GM21529 (cell line): ENCODE results near the gene P2RX5.

Source experiments
- ATAC-seq: cut with Tn5 transposase; IDR thresholded peaks from one replicate; pipeline ENCODE4 v1.9.1; 2021; ENCODE audit not compliant: unreplicated experiment

P2RX5 gene

GRCh38 chr17:3682033-3682432 is 13.9 kb downstream of the P2RX5 start:
- no peak for ATAC-seq

DNA sequence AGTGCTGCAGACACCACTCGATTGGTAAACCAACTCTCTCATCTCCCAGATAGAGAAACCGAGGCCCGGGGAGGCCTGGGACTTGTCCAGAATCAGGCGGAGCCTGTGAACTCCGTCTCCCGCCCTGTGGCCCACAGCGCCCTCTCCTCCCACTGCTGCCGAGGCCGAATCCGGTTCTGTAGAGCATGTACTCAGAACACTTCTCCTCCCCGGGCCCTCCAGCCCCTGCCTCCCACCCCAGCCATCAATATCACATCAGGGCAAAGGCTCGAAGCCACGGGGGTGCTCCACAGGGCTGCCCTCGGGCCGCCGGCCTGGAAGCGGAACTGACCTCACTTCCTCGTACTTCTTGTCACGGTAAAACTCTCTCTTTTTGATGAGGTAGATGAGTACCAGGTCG is 14.4 kb downstream of the P2RX5 start:
- no peak for ATAC-seq

DNA sequence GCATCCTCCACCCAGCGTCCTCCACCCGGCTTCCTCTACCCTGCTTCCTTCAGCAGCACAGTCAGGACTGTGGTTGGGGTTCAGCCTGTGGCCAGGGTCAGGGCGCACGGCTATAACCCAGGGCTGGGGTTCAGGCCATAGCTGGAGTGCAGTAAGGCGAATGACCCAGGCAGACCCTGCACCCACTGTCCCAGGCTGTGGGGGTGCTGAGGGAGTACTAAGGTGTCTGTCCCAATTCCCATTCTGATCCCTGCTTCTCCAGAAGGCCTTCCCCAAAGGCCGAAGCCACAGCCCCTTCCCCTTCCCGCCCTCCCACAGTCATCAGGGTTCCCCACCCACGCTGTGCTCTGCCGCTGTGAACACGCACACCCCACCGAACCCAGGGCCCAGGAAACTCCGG is 14.9 kb downstream of the P2RX5 start:
- ATAC-seq, result no peak

DNA sequence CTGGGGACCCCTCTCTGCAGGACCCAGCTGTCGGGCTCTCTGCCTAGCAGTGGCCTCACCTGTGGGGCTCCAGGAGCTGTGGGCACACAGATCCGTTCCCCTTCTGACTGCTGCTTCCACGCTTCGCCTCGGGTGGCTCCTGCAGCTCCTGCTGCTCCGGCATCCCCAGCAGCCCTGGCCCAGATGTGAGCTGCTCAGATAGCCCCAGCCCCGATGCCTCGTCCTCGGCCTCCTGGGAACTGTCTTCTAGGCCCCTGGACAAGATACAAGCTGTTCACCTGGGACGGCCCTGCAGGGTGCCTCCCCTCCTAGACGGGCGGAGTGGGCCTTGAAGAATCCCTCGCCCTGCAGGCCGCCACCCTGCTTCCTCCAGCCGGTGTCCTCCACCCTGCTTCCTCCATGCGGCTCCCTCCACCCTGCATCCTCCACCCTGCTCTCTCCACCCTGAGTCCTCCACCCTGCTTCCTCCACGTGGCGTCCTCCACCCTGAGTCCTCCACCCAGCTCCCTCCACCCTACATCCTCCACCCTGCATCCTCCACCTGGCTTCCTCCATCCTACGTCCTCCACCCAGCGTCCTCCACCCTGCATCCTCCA is 16.3 kb downstream of the P2RX5 start:
- ATAC-seq, result no peak

GRCh38 chr17:3678821-3679530 is 17.0 kb downstream of the P2RX5 start:
- no peak for ATAC-seq

- no peak for ATAC-seq
These were observed 17.7 kb downstream of the P2RX5 start for GRCh38 chr17:3678095-3678820.

GRCh38 chr17:3675886-3676285 is 20.1 kb downstream of the P2RX5 start:
- no peak for ATAC-seq

- ATAC-seq, result no peak
These were observed 23.4 kb downstream of the P2RX5 start for GRCh38 chr17:3672571-3672970.

DNA sequence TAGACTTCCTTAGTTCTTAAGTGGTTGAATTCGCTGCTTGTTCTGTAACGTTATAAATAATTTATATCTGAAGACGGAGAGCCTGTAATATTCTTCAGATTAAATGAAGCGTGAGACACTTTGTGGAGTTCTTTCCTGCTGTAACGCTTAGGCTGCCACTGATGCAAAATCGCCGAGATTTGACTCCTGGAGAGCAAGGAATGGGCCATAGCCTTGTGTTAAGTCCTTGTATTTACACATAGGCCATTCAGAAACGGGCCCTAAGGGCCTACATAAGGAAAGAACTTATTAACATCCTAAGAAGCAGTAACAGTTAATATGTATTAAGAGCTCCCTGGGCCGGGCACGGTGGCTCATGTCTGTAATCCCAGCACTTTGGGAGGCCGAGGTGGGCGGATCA is 26.4 kb downstream of the P2RX5 start:
- ATAC-seq, result no peak

- ATAC-seq, result no peak
These were observed 26.9 kb downstream of the P2RX5 start for GRCh38 chr17:3669085-3669347.

DNA sequence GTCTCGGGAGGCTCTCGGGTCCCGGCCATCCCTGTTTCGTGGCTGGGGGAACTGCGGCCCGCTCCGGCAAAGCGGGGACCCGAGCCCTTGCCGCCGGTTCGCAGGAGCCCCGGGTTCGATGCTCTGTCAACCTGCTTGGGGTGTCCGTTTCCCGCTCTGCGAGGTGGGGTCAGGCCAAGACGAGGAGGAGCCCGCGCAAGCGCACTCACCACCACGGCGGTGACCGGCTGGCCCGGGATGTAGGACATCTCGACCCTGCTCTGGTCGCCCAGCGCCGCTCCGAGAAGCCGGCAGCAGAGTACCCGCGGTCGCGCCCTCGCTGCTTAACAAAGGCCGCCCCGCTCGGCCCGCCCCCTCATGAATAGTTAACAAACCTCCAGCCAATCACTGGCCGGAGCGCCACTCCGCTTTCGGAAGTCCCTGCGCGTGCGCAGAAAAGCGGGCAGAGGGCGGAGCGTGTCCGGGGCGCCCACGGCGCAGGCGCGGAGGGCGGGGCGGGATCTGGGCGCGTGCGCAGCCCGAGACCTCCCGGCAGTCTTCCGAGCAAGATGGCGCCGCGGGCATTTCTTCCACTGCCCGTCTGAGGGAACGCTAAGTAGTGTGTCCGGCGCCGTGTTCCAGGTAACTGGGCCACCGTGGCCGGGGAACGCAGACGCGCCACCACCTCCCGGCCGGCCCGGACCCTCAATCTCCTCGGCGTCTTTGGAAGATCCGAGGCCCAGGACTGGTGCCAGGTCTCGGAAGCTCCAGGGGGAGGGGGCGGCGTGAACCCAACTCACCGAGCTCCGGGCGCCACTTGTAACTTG is 27.5 kb downstream of the P2RX5 start, which contains the start of the genes EMC6 and TAX1BP3:
Gene EMC6, plus strand, starts transcription at position 534 of the 806 bp plus-strand sequence. CDS start 335 bp downstream, outside the sequence.
Gene TAX1BP3, minus strand, starts transcription at position 300 of the 806 bp plus-strand sequence. Its CDS starts 52 bp downstream, at position 248.
- peak; percentile 88 for ATAC-seq

- ATAC-seq, result peak; percentile 30
These were observed 28.3 kb downstream of the P2RX5 start for GRCh38 chr17:3667366-3668278.

GRCh38 chr17:3666516-3666915 is 29.4 kb downstream of the P2RX5 start:
- ATAC-seq, result no peak

GRCh38 chr17:3665834-3666233 is 30.1 kb downstream of the P2RX5 start:
- ATAC-seq, result no peak

GRCh38 chr17:3663102-3664011 is 32.6 kb downstream of the P2RX5 start:
- ATAC-seq, result no peak

DNA sequence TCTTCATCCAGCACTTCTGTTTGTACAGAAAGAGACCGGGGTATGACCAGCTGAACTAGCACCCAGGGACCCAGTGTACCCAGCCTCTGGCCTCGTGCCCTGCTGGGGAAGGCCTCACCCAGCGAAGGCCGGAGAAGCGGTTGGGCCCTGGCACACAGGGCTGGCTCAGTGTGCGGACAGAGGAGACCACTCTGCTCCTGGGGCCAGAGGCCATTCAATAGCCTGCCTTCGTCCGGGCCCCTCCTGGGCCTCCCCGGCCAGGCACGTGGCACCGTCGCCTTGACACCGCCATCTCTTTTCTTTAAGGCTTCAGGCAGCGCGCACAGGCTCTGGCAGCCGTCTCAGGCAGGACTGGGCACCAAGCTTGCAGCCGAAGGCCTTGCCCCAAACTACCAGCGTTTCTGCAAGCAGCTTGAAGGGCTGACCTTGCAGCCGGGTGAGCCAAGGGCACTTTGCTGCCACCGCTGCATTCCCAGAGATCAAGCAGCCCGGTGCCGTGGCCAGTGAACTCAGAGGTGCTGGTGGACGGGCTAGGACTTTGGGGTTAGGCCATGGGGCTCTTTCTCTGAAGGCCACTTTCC is 35.6 kb downstream of the P2RX5 start:
- no peak for ATAC-seq

DNA sequence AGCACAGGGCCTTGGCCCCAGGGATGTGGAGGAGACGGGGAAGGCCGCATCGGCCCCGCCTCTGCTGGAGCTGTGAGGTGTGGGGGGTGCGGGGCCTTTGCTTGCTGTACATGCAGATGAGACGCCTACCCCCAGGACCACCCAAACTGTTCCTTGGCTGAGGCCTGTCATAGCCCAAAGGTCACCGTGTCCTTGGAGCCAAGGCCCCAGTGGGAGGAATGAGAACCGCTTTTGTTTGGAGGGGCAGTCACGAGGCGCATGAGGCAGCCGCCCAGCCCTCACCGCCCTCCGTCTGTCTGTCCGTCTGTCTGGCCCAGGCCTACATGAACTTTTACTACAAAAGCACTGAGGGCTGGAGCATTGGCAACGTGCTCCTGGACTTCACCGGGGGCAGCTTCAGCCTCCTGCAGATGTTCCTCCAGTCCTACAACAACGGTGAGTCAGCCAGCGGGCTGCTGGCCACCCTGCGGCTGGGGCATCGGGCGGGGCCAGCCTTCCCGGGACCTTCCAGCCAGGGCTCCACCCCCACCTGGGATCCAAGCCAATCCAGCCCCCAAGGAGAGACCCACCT is 36.3 kb downstream of the P2RX5 start:
- no peak for ATAC-seq

GRCh38 chr17:3658784-3659449 is 37.0 kb downstream of the P2RX5 start:
- ATAC-seq, result no peak
